Thyroid gland (tissue), 4 donors: ENCODE data around the gene RSU1. TPM values are rescaled to one million over a fixed set of nuclear protein-coding genes. Genes with fewer than 3 reads are reported as not detected.

ENCODE experiments used
- DNase-seq, 2 donors: peaks; one replicate each; pipeline ENCODE4 v3.0.0-alpha.2; 2019
- H3K27ac ChIP-seq, 3 donors: fragments of 200-600 bp; sonication (generic); 1 replicate in 2 of 3; 2 replicates in 1 of 3; pipeline ENCODE4 v1.5.1; 2016 to 2019; ENCODE audit warnings: mild to moderate bottlenecking in 1 of 3, moderate library complexity in 1 of 3
- H3K27me3 ChIP-seq: fragments of 200-600 bp; sonication (generic); one replicate; pipeline ENCODE4 v1.5.1; 2019
- H3K36me3 ChIP-seq, 2 donors: fragments of 200-600 bp; sonication (generic); one replicate each; pipeline ENCODE4 v1.5.1; 2016 to 2019
- H3K4me1 ChIP-seq, 2 donors: fragments of 200-600 bp; sonication (generic); one replicate each; pipeline ENCODE4 v1.5.1; 2017 to 2019
- H3K4me3 ChIP-seq, 3 donors: fragments of 200-600 bp; sonication (generic); replicated peaks in 1 of 3; 1 replicate in 2 of 3; 2 replicates in 1 of 3; pipeline ENCODE4 v1.5.1; 2016; ENCODE audit warnings: mild to moderate bottlenecking in 1 of 3
- H3K9me3 ChIP-seq: fragments of 200-600 bp; sonication (generic); one replicate; pipeline ENCODE4 v1.5.1; 2017
- CTCF ChIP-seq, 6 experiments: fragments of 200-600 bp in 3 of 6; fragments of 450-650 bp in 3 of 6; sonication (generic) in 3 of 6; IDR thresholded peaks; one replicate each; pipeline ENCODE4 v1.5.1; 2016 to 2019; ENCODE audit warnings: antibody characterized with exemption in 6 of 6, mild to moderate bottlenecking in 2 of 6, inconsistent platforms in 1 of 6, moderate library complexity in 1 of 6
- POLR2A ChIP-seq, 2 donors: fragments of 450-650 bp; IDR thresholded peaks; one replicate each; pipeline ENCODE4 v1.6.1; 2017; ENCODE audit warnings: antibody characterized with exemption in 2 of 2, mild to moderate bottlenecking in 2 of 2, moderate library complexity in 1 of 2
- WGBS, 2 donors: methylation state at CpG; one replicate each; pipeline ENCODE4 v1.1.5; 2017; 5-methylcytosine and 5-hydroxymethylcytosine counted together
- intact Hi-C: fragments of 100-400 bp; cut with DNase I; formaldehyde crosslinking; loops from one replicate; pipeline ENCODE4 v1.15.1; 2023
- total RNA-seq, 4 donors: library from RNA; depleted of rRNA; stranded (reverse); fragments of >200 nt; gene quantifications; one replicate each; pipeline ENCODE4 v1.2.3, GENCODE V29; 2016

The RSU1 gene
- total RNA-seq, 4 donors from 2014 or later, result 43.5 to 63.0 (median 50.7) TPM

- WGBS, 2 donors, result 73 to 78% methylated on average over 6 of the region's 6 CpGs
- intact Hi-C loops, result no loop called here
- Histone ChIP-seq H3K4me1 (peaks cover 6 to 12% of the 10 kb centered on the region in 2 donors), H3K36me3 (no peaks in the 10 kb centered on the region), H3K27ac (no peak overlapping the region), H3K4me3 (no peak overlapping the region), H3K9me3 (no peaks in the 10 kb centered on the region), H3K27me3 (no peaks in the 10 kb centered on the region)
- TF ChIP-seq POLR2A (IDR thresholded peaks at IDR 0.05) (no peak), CTCF (IDR thresholded peaks at IDR 0.05) (no peak)
- no peak for DNase-seq
These were observed 5.5 kb downstream of the RSU1 start for GRCh38 chr10:16811765-16812164.

- peaks cover 1 to 8% of the 10 kb centered on the region in 2 donors for H3K4me1 ChIP-seq
- H3K27me3 ChIP-seq, result no peaks in the 10 kb centered on the region
- intact Hi-C loops, result no loop called here
- 75 to 81% methylated on average over 3 of the region's 3 CpGs for WGBS, 2 donors
- no peak overlapping the region for H3K4me3 ChIP-seq
- H3K27ac ChIP-seq, result no peak overlapping the region
- H3K9me3 ChIP-seq, result no peaks in the 10 kb centered on the region
- H3K36me3 ChIP-seq, result no peaks in the 10 kb centered on the region
- TF ChIP-seq CTCF (IDR thresholded peaks at IDR 0.05), result no peak
- TF ChIP-seq POLR2A (IDR thresholded peaks at IDR 0.05), result no peak
- DNase-seq, result no peak
These were observed 5.9 kb downstream of the RSU1 start for GRCh38 chr10:16811292-16811691.

GRCh38 chr10:16809074-16809718 lies 8.0 kb downstream of the RSU1 start:
- Histone ChIP-seq H3K27ac (no peak overlapping the region), H3K9me3 (no peaks in the 10 kb centered on the region), H3K4me1 (no peaks in the 10 kb centered on the region), H3K36me3 (no peaks in the 10 kb centered on the region), H3K27me3 (no peaks in the 10 kb centered on the region), H3K4me3 (no peak overlapping the region)
- no peak for TF ChIP-seq POLR2A (IDR thresholded peaks at IDR 0.05)
- TF ChIP-seq CTCF (IDR thresholded peaks at IDR 0.05), result peak in 3 of 6 experiments; percentile 5 to 35 (median 12)
- DNase-seq, result peak in 1 of 2 donors; percentile 21
- intact Hi-C loops, result no loop called here
- WGBS, 2 donors, result 88 to 89% methylated on average over 6 of the region's 6 CpGs

GRCh38 chr10:16804123-16804522 lies 13.1 kb downstream of the RSU1 start:
- Histone ChIP-seq H3K4me3 (no peak overlapping the region), H3K4me1 (no peaks in the 10 kb centered on the region), H3K27ac (no peak overlapping the region), H3K27me3 (no peaks in the 10 kb centered on the region), H3K36me3 (no peaks in the 10 kb centered on the region), H3K9me3 (no peaks in the 10 kb centered on the region)
- intact Hi-C loops, result no loop called here
- TF ChIP-seq CTCF (IDR thresholded peaks at IDR 0.05), result no peak
- no peak for TF ChIP-seq POLR2A (IDR thresholded peaks at IDR 0.05)
- WGBS, 2 donors, result 93 to 94% methylated on average over 4 of the region's 4 CpGs
- DNase-seq, result no peak

GRCh38 chr10:16803464-16803863 lies 13.8 kb downstream of the RSU1 start:
- Histone ChIP-seq H3K9me3 (no peaks in the 10 kb centered on the region), H3K4me3 (no peak overlapping the region), H3K27ac (no peak overlapping the region), H3K27me3 (no peaks in the 10 kb centered on the region), H3K36me3 (no peaks in the 10 kb centered on the region), H3K4me1 (no peaks in the 10 kb centered on the region)
- DNase-seq, result no peak
- 79 to 80% methylated on average over 2 of the region's 2 CpGs for WGBS, 2 donors
- TF ChIP-seq POLR2A (IDR thresholded peaks at IDR 0.05), result no peak
- no peak for TF ChIP-seq CTCF (IDR thresholded peaks at IDR 0.05)
- intact Hi-C loops, result no loop called here
